Activated T-cell treated with anti-CD3 and anti-CD28 coated beads, Interleukin-2, amount 50 U/mL, for 72 hours (primary cell): ENCODE data around the gene CAT. TPM values are rescaled to one million over a fixed set of nuclear protein-coding genes. Genes with fewer than 3 reads are reported as not detected.

Experiments
- ATAC-seq, 2 donors: fragments of 150-1000 bp; cut with Tn5 transposase; replicated peaks in 1 of 2; 2 replicates each; pipeline ENCODE4 v1.10.0; 2021; ENCODE audit warnings: moderate library complexity in 2 of 2, mild to moderate bottlenecking in 1 of 2
- DNase-seq, 2 donors: peaks; one replicate each; pipeline ENCODE4 v3.0.0; 2021 to 2022; ENCODE audit warnings: mixed read lengths in 1 of 2
- H3K27ac Mint-ChIP-seq: one replicate; pipeline ENCODE4 v1.8.0; 2022; ENCODE audit warnings: mild to moderate bottlenecking, moderate library complexity, mixed read lengths
- H3K27me3 Mint-ChIP-seq: one replicate; pipeline ENCODE4 v1.8.0; 2022; ENCODE audit warnings: low read depth, mixed read lengths
- H3K36me3 Mint-ChIP-seq, 2 donors: one replicate each; pipeline ENCODE4 v1.8.0; 2022; ENCODE audit warnings: mixed read lengths in 2 of 2, mild to moderate bottlenecking in 1 of 2; ENCODE audit not compliant: insufficient read depth in 2 of 2
- H3K4me1 Mint-ChIP-seq: one replicate; pipeline ENCODE4 v1.8.0; 2022; ENCODE audit warnings: low read depth, mixed read lengths
- H3K4me3 Mint-ChIP-seq, 2 donors: one replicate each; pipeline ENCODE4 v1.8.0; 2022; ENCODE audit warnings: mild to moderate bottlenecking in 2 of 2, mixed read lengths in 2 of 2, moderate library complexity in 2 of 2
- H3K9me3 Mint-ChIP-seq, 2 donors: one replicate each; pipeline ENCODE4 v1.8.0; 2022; ENCODE audit warnings: mixed read lengths in 2 of 2
- total RNA-seq, 2 donors: library from RNA; stranded (reverse); gene quantifications; one replicate each; pipeline ENCODE4 v1.2.3, GENCODE V29; 2022

Gene CAT
- 10 to 100 TPM; 26.2 to 36.0 TPM for total RNA-seq

GRCh38 chr11:34438529-34439507, at the start of gene CAT:
TSS of gene CAT (plus strand) at chr11:34438934. CDS start at chr11:34439014, 80 bp downstream.
- peak within 1 kb of the TSS; percentile 90 to 95 for H3K4me3 Mint-ChIP-seq
- H3K27me3 Mint-ChIP-seq: no peaks in the 10 kb centered on the region
- peaks cover 27% of the 10 kb centered on the region for H3K4me1 Mint-ChIP-seq
- no peaks in the 10 kb centered on the region for H3K9me3 Mint-ChIP-seq
- no peaks in the 10 kb centered on the region for H3K36me3 Mint-ChIP-seq
- H3K27ac Mint-ChIP-seq: peak within 1 kb of the TSS; percentile 72
- DNase-seq: peak; percentile 98 to 99
- ATAC-seq: peak; percentile 97 to 98

GRCh38 chr11:34394771-34395300, 43.9 kb upstream of the CAT start:
- peaks cover 34% of the 10 kb centered on the region for H3K27me3 Mint-ChIP-seq
- DNase-seq (no peak), ATAC-seq (no peak)
- peaks cover 12% of the 10 kb centered on the region in 2 donors for H3K36me3 Mint-ChIP-seq
- no peak overlapping the region for H3K27ac Mint-ChIP-seq
- no peak overlapping the region for H3K4me3 Mint-ChIP-seq
- H3K9me3 Mint-ChIP-seq: peaks cover 10 to 15% of the 10 kb centered on the region in 2 donors
- H3K4me1 Mint-ChIP-seq: no peaks in the 10 kb centered on the region

GRCh38 chr11:34395916-34396550, 42.7 kb upstream of the CAT start:
- H3K36me3 Mint-ChIP-seq: peaks cover 12% of the 10 kb centered on the region in 2 donors
- H3K4me3 Mint-ChIP-seq: no peak overlapping the region
- DNase-seq: no peak
- peaks cover 10 to 15% of the 10 kb centered on the region in 2 donors for H3K9me3 Mint-ChIP-seq
- no peaks in the 10 kb centered on the region for H3K4me1 Mint-ChIP-seq
- peaks cover 31% of the 10 kb centered on the region for H3K27me3 Mint-ChIP-seq
- no peak overlapping the region for H3K27ac Mint-ChIP-seq
- ATAC-seq: no peak

- no peaks in the 10 kb centered on the region for H3K4me1 Mint-ChIP-seq
- peaks cover 20% of the 10 kb centered on the region for H3K27me3 Mint-ChIP-seq
- no peak for ATAC-seq
- no peak overlapping the region for H3K4me3 Mint-ChIP-seq
- H3K27ac Mint-ChIP-seq: no peak overlapping the region
- DNase-seq: no peak
- H3K9me3 Mint-ChIP-seq: peaks cover 10 to 11% of the 10 kb centered on the region in 2 donors
- H3K36me3 Mint-ChIP-seq: peaks cover 12% of the 10 kb centered on the region in 2 donors
Measured at GRCh38 chr11:34397120-34397519, 41.6 kb upstream of the CAT start.

- Mint-ChIP-seq H3K27me3 (peaks cover 19% of the 10 kb centered on the region), H3K36me3 (peaks cover 12% of the 10 kb centered on the region in 2 donors), H3K4me3 (no peak overlapping the region), H3K27ac (no peak overlapping the region), H3K4me1 (no peaks in the 10 kb centered on the region), H3K9me3 (peaks cover 10 to 11% of the 10 kb centered on the region in 2 donors)
- DNase-seq (no peak), ATAC-seq (no peak)
Measured at GRCh38 chr11:34397811-34398210, 40.9 kb upstream of the CAT start.

- ATAC-seq (no peak), DNase-seq (no peak)
- no peak overlapping the region for H3K27ac Mint-ChIP-seq
Measured at GRCh38 chr11:34403431-34403830, 35.3 kb upstream of the CAT start.

GRCh38 chr11:34404280-34404679, 34.5 kb upstream of the CAT start:
- Mint-ChIP-seq H3K4me3 (peak overlapping the region; percentile 25 to 81), H3K9me3 (no peaks in the 10 kb centered on the region), H3K27ac (peak overlapping the region; percentile 71), H3K4me1 (peaks cover 18% of the 10 kb centered on the region), H3K36me3 (peaks cover 0 to 2% of the 10 kb centered on the region in 2 donors), H3K27me3 (peaks cover 56% of the 10 kb centered on the region)
- DNase-seq (no peak), ATAC-seq (no peak)

More at GRCh38 chr11:34403431-34403830, 35.3 kb upstream of the CAT start:
- Mint-ChIP-seq H3K27me3 (peaks cover 48% of the 10 kb centered on the region), H3K36me3 (peaks cover 0 to 2% of the 10 kb centered on the region in 2 donors), H3K9me3 (no peaks in the 10 kb centered on the region), H3K4me1 (peaks cover 18% of the 10 kb centered on the region), H3K4me3 (no peak overlapping the region)

- ATAC-seq (peak; percentile 65 to 87), DNase-seq (peak; percentile 2)
- Mint-ChIP-seq H3K36me3 (peaks cover 0 to 2% of the 10 kb centered on the region in 2 donors), H3K4me3 (peak overlapping the region; percentile 25 to 81), H3K4me1 (peaks cover 18% of the 10 kb centered on the region), H3K9me3 (no peaks in the 10 kb centered on the region), H3K27me3 (peaks cover 55% of the 10 kb centered on the region), H3K27ac (peak overlapping the region; percentile 86)
Measured at GRCh38 chr11:34405079-34405858, 33.5 kb upstream of the CAT start.

- peaks cover 0 to 2% of the 10 kb centered on the region in 2 donors for H3K36me3 Mint-ChIP-seq
- ATAC-seq (no peak), DNase-seq (no peak)
- H3K27me3 Mint-ChIP-seq: peaks cover 53% of the 10 kb centered on the region
- H3K4me1 Mint-ChIP-seq: peaks cover 18% of the 10 kb centered on the region
- H3K9me3 Mint-ChIP-seq: peaks cover 0 to 2% of the 10 kb centered on the region in 2 donors
- no peak overlapping the region for H3K4me3 Mint-ChIP-seq
- no peak overlapping the region for H3K27ac Mint-ChIP-seq
Measured at GRCh38 chr11:34406413-34406812, 32.3 kb upstream of the CAT start.

- peaks cover 0 to 2% of the 10 kb centered on the region in 2 donors for H3K9me3 Mint-ChIP-seq
- H3K4me1 Mint-ChIP-seq: peaks cover 18% of the 10 kb centered on the region
- H3K27ac Mint-ChIP-seq: no peak overlapping the region
- no peak overlapping the region for H3K4me3 Mint-ChIP-seq
- H3K36me3 Mint-ChIP-seq: peaks cover 2 to 3% of the 10 kb centered on the region in 2 donors
- H3K27me3 Mint-ChIP-seq: peaks cover 53% of the 10 kb centered on the region
- no peak for DNase-seq
- no peak for ATAC-seq
Measured at GRCh38 chr11:34407121-34407813, 31.5 kb upstream of the CAT start.

- peaks cover 18% of the 10 kb centered on the region for H3K4me1 Mint-ChIP-seq
- peaks cover 3 to 5% of the 10 kb centered on the region in 2 donors for H3K9me3 Mint-ChIP-seq
- ATAC-seq (no peak), DNase-seq (no peak)
- H3K4me3 Mint-ChIP-seq: no peak overlapping the region
- H3K36me3 Mint-ChIP-seq: peaks cover 5 to 13% of the 10 kb centered on the region in 2 donors
- peaks cover 53% of the 10 kb centered on the region for H3K27me3 Mint-ChIP-seq
- H3K27ac Mint-ChIP-seq: no peak overlapping the region
Measured at GRCh38 chr11:34408580-34409172, 30.1 kb upstream of the CAT start.

- no peak overlapping the region for H3K4me3 Mint-ChIP-seq
- H3K4me1 Mint-ChIP-seq: no peaks in the 10 kb centered on the region
- peaks cover 13 to 23% of the 10 kb centered on the region in 2 donors for H3K36me3 Mint-ChIP-seq
- peaks cover 43% of the 10 kb centered on the region for H3K27me3 Mint-ChIP-seq
- ATAC-seq (no peak), DNase-seq (no peak)
- H3K9me3 Mint-ChIP-seq: peaks cover 8 to 9% of the 10 kb centered on the region in 2 donors
- H3K27ac Mint-ChIP-seq: no peak overlapping the region
Measured at GRCh38 chr11:34411111-34411510, 27.6 kb upstream of the CAT start.
